KMS-11 (cell line): Measurements from ENCODE around the gene UNKL.

Experiments used
- H2AFZ ChIP-seq: fragments of 200-600 bp; sonication (generic); 2 replicates; pipeline ENCODE4 v1.6.1; 2016; ENCODE audit warnings: antibody characterized with exemption, mixed run types, low read depth
- H3K27ac ChIP-seq: fragments of 200-600 bp; sonication (generic); 2 replicates; pipeline ENCODE4 v1.6.1; 2016; ENCODE audit warnings: mild to moderate bottlenecking, mixed run types
- H3K27me3 ChIP-seq: fragments of 200-600 bp; sonication (generic); 2 replicates; pipeline ENCODE4 v1.6.1; 2017; ENCODE audit warnings: mild to moderate bottlenecking, low read depth, mixed run types, moderate library complexity; ENCODE audit not compliant: insufficient read depth
- H3K36me3 ChIP-seq: fragments of 200-600 bp; sonication (generic); 2 replicates; pipeline ENCODE4 v1.6.1; 2017; ENCODE audit warnings: mild to moderate bottlenecking, mixed run types; ENCODE audit not compliant: insufficient read depth
- H3K4me1 ChIP-seq: fragments of 200-600 bp; sonication (generic); 2 replicates; pipeline ENCODE4 v1.6.1; 2016; ENCODE audit warnings: mild to moderate bottlenecking, low read depth, mixed run types; ENCODE audit not compliant: poor library complexity, severe bottlenecking
- H3K4me2 ChIP-seq: fragments of 200-600 bp; sonication (generic); 2 replicates; pipeline ENCODE4 v1.7.0; 2016; ENCODE audit warnings: mild to moderate bottlenecking, mixed run types
- H3K4me3 ChIP-seq: fragments of 200-600 bp; sonication (generic); IDR thresholded peaks from 2 replicates; pipeline ENCODE4 v1.6.1; 2017; ENCODE audit warnings: low read depth, low read length, mixed read lengths; ENCODE audit not compliant: insufficient read depth
- H3K79me2 ChIP-seq: fragments of 200-600 bp; sonication (generic); 2 replicates; pipeline ENCODE4 v1.6.1; 2016; ENCODE audit warnings: low read depth, mixed run types; ENCODE audit not compliant: insufficient read depth
- H3K9ac ChIP-seq: fragments of 200-600 bp; sonication (generic); 2 replicates; pipeline ENCODE4 v1.6.1; 2016; ENCODE audit warnings: mild to moderate bottlenecking, mixed run types
- H4K20me1 ChIP-seq: fragments of 200-600 bp; sonication (generic); 2 replicates; pipeline ENCODE4 v1.6.1; 2016; ENCODE audit warnings: mild to moderate bottlenecking, mixed run types; ENCODE audit not compliant: insufficient read depth
- TF ChIP-seq, protein P1 (sequence below): fragments of 200-600 bp; sonication (generic); conservative IDR thresholded peaks from 2 replicates; pipeline ENCODE4 v1.6.1; 2017; ENCODE audit warnings: low read depth, mild to moderate bottlenecking, antibody characterized with exemption, low read length, moderate library complexity, mixed read lengths

The UNKL gene

DNA sequence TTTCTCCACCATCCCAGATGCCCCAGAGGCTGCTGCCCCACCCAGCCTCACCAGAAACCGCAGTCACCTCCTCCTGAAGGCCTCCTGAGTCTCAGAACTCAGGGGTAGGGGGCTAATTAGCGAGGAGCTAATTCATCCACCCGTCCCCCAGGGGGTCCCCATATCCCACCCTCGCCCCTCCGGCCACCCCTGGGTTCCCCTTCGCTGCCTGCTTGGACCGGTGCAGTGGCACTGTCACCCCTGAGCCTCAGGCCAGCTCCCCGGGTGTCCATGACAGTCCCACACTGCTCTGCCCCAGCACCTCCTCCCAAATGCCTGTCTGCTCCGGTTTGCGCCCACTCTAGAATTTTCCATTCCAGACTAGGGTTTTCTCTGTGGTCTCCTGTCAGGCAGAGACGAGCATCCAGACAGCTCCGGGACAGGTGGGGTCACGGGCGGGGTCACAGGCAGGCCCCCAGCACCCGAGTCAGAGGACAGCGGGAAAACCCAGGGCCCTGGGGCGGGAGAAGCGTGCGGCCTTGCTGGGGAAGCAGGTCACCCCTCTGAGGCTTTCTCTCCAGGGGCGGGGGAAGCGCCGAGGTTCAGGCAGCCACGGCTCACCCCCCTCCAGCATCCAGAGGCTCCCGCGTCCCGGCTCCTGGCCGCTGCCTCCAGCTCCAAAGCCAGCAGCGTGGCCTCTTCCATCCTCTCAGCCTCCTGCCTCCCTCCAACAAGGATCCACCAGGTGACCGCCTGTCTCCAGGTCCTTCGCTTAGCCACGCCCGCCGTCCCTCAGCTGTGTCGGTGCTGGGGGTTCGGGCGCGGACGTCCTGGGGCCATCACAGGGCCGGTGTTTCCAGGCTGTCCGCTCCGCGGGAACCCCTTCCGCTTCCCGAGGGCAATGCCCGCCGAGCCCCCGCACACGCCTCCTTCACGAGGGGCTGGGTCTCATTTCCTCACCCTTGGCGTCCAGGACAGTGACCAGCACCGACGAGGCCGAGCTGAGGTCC, 13.3 kb upstream of the UNKL start:
- no peak overlapping the region for H3K9ac ChIP-seq
- no peak overlapping the region for H2AFZ ChIP-seq
- peaks cover 43% of the 10 kb centered on the region for H3K27me3 ChIP-seq
- no peaks in the 10 kb centered on the region for H3K4me1 ChIP-seq
- TF ChIP-seq, protein P1, sequence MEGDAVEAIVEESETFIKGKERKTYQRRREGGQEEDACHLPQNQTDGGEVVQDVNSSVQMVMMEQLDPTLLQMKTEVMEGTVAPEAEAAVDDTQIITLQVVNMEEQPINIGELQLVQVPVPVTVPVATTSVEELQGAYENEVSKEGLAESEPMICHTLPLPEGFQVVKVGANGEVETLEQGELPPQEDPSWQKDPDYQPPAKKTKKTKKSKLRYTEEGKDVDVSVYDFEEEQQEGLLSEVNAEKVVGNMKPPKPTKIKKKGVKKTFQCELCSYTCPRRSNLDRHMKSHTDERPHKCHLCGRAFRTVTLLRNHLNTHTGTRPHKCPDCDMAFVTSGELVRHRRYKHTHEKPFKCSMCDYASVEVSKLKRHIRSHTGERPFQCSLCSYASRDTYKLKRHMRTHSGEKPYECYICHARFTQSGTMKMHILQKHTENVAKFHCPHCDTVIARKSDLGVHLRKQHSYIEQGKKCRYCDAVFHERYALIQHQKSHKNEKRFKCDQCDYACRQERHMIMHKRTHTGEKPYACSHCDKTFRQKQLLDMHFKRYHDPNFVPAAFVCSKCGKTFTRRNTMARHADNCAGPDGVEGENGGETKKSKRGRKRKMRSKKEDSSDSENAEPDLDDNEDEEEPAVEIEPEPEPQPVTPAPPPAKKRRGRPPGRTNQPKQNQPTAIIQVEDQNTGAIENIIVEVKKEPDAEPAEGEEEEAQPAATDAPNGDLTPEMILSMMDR = no peak
- no peak overlapping the region for H3K27ac ChIP-seq
- H3K79me2 ChIP-seq = no peaks in the 10 kb centered on the region
- no peaks in the 10 kb centered on the region for H3K36me3 ChIP-seq
- no peak overlapping the region for H3K4me2 ChIP-seq
- no peak overlapping the region for H3K4me3 ChIP-seq
- no peaks in the 10 kb centered on the region for H4K20me1 ChIP-seq

DNA sequence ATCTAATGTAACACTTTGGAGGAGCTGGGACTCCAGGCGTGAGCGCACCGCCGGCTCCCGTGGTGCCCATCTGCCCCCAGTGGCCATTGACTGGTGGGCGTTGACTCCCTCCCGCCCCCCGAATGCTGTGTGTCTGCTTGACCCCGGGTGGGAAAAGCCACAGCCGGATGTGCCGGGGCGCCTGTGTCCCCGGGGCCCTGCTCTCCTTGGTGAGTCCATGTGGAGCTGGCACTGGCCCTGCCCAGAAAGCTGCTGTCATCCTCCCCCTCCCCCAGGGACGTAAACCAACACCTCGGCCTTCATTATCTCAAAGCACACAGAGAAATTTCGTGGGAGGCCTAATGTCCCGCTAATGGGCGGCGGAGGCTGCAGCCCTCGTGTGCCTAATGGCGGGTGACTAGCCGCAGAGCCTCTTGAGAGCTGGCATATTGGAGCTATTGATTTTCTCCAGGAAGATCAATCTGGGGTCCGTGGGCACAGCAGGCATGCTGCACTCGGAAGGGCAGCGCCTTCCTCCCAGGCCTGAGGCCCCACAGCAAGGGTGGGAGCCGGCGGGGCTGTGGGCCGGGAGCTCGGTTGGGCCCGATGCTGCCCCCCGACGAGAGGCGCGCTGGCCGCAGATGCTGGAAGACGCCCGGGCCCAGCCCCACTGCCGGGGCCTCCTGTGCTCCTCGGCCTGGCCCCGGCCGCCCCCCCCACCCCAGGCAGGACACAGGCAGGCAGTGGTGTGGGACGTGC, 12.4 kb upstream of the UNKL start:
- TF ChIP-seq, protein P1 = no peak

DNA sequence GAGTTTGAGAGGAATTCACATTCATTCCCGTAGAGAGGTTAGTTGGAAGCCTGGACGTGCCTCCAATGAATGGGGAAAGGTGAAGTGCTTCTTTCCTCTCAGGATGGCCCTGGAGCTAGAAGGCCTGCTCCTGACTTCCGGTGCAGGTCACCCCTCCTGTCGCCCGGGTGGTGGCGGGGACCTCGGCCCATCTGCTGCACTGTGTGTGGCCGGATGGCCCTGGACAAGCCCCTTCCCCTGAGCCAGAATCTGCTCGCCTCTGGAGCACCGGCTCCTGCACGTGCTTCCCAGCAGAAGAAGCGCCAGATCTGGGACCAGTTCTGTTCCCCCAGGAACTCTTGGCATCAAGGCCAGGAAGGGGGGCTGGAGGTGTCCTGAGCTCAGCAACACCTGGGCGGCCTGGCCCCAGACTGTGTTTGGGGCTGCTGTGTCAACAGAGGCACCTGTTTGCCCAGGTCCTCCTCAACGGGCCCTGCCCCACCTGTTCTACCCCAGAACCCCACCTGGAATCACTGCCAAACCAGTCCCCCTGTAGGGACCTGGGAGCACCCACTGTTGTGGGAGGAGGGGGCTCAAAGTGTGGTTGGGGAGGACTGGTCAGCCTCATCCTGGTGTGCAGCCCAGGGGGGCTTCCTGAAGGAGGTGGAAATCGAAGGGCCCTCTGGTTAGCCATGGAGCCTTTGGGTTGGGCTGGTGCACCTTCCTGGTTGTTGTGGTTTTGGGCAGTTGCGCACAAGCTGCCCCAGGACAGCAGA, 11.3 kb upstream of the UNKL start:
- no peak overlapping the region for H3K9ac ChIP-seq
- H3K27me3 ChIP-seq = peaks cover 24% of the 10 kb centered on the region
- H3K36me3 ChIP-seq = no peaks in the 10 kb centered on the region
- peaks cover 6% of the 10 kb centered on the region for H3K4me1 ChIP-seq
- TF ChIP-seq, protein P1 = no peak
- no peaks in the 10 kb centered on the region for H3K79me2 ChIP-seq
- H3K4me2 ChIP-seq = no peak overlapping the region
- H2AFZ ChIP-seq = no peak overlapping the region
- no peaks in the 10 kb centered on the region for H4K20me1 ChIP-seq
- H3K4me3 ChIP-seq = no peak overlapping the region
- H3K27ac ChIP-seq = no peak overlapping the region

More for the DNA sequence above, 12.4 kb upstream of the UNKL start:
- Histone ChIP-seq H3K27ac (no peak overlapping the region), H3K4me2 (no peak overlapping the region), H2AFZ (no peak overlapping the region), H3K9ac (no peak overlapping the region), H4K20me1 (no peaks in the 10 kb centered on the region), H3K4me1 (no peaks in the 10 kb centered on the region), H3K36me3 (no peaks in the 10 kb centered on the region), H3K79me2 (no peaks in the 10 kb centered on the region), H3K27me3 (peaks cover 34% of the 10 kb centered on the region), H3K4me3 (no peak overlapping the region)

DNA sequence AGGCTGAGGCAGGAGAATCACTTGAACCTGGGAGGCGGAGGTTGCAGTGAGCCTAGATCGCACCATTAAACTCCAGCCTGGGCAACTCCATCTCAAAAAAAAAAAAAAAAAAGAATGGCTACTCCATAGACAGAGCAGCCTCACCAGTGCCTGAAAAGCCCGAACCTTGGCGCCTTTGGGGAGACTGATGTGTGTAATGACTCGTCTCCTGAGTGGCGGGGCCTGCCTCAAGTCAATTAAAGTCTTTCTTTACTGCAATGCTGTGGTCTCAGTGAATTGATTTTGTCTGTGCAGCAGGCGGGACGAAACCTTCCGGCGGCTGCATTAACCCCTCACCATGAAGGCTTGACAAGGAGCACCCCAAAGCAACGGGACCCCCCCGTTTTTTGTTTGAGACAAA, 9.5 kb upstream of the UNKL start:
- Histone ChIP-seq H3K4me2 (no peak overlapping the region), H3K4me1 (peaks cover 14% of the 10 kb centered on the region), H4K20me1 (no peaks in the 10 kb centered on the region), H3K9ac (no peak overlapping the region), H3K27ac (no peak overlapping the region), H3K79me2 (peaks cover 15% of the 10 kb centered on the region), H3K27me3 (peaks cover 6% of the 10 kb centered on the region; the same call in 1 of the 2 replicates), H3K36me3 (no peaks in the 10 kb centered on the region), H2AFZ (no peak overlapping the region), H3K4me3 (no peak overlapping the region)
- TF ChIP-seq, protein P1 = no peak
